HG03342 (cell line): ENCODE results near the gene OR8G1.
"Not testable (repeated sequence)": the region's sequence is repeated elsewhere in the genome, so short reads cannot be mapped to it uniquely, and the experiment has no call there.

Source experiments
- ATAC-seq: cut with Tn5 transposase; IDR thresholded peaks from one replicate; pipeline ENCODE4 v1.9.1; 2021; ENCODE audit warnings: mild to moderate bottlenecking, moderate library complexity; ENCODE audit not compliant: unreplicated experiment

Gene OR8G1

GRCh38 chr11:124240621-124241397 is at the start of gene OR8G1:
OR8G1 (plus strand) TSS chr11:124241095; CDS start chr11:124249676, 8,581 bp downstream.
- no peak for ATAC-seq

GRCh38 chr11:124193221-124194010 is 47.5 kb upstream of the OR8G1 start:
- no peak for ATAC-seq

- ATAC-seq: no peak
These were observed 46.4 kb upstream of the OR8G1 start for GRCh38 chr11:124194293-124195188.

- peak; percentile 93 for ATAC-seq
These were observed 45.6 kb upstream of the OR8G1 start for GRCh38 chr11:124195189-124195734.

- no peak for ATAC-seq
These were observed 42.9 kb upstream of the OR8G1 start for GRCh38 chr11:124197999-124198398.

GRCh38 chr11:124198897-124199296 is 42.0 kb upstream of the OR8G1 start:
- no peak for ATAC-seq

GRCh38 chr11:124199702-124200101 is 41.2 kb upstream of the OR8G1 start:
- ATAC-seq: no peak

- ATAC-seq: no peak
These were observed 40.2 kb upstream of the OR8G1 start for GRCh38 chr11:124200671-124201070.

GRCh38 chr11:124202951-124203350 is 37.9 kb upstream of the OR8G1 start:
- ATAC-seq: no peak

- no peak for ATAC-seq
These were observed 36.9 kb upstream of the OR8G1 start for GRCh38 chr11:124204008-124204407.

GRCh38 chr11:124207102-124207792 is 33.6 kb upstream of the OR8G1 start:
- ATAC-seq: no peak

GRCh38 chr11:124209824-124210357 is 31.0 kb upstream of the OR8G1 start:
- ATAC-seq: no peak

- no peak for ATAC-seq
These were observed 30.5 kb upstream of the OR8G1 start for GRCh38 chr11:124210421-124210820.

GRCh38 chr11:124211321-124211720 is 29.6 kb upstream of the OR8G1 start:
- ATAC-seq: no peak

- ATAC-seq: no peak
These were observed 26.9 kb upstream of the OR8G1 start for GRCh38 chr11:124214027-124214426.

GRCh38 chr11:124219126-124219525 is 21.8 kb upstream of the OR8G1 start:
- ATAC-seq: no peak

- ATAC-seq: no peak
These were observed 18.5 kb upstream of the OR8G1 start for GRCh38 chr11:124222407-124222806.

GRCh38 chr11:124224618-124225423 is 16.1 kb upstream of the OR8G1 start:
- ATAC-seq: not testable (repeated sequence)

- ATAC-seq: no peak
These were observed 15.4 kb upstream of the OR8G1 start for GRCh38 chr11:124225471-124225870.
